ENCODE data around the gene DISP3. TPM values are rescaled to one million over a fixed set of nuclear protein-coding genes. Genes with fewer than 3 reads are reported as not detected.
A peak's percentile ranks its signal among the peaks of the same experiment; 100 is the strongest.

Gene DISP3
- total RNA-seq, 1 donor from 2014 or later: 179 TPM

- Mint-ChIP-seq H3K27ac (ENCODE audit: unreplicated experiment) (no peak overlapping the region), H3K27me3 (ENCODE audit: unreplicated experiment) (peaks cover 30% of the 10 kb centered on the region), H3K36me3 (ENCODE audit: unreplicated experiment) (no peaks in the 10 kb centered on the region), H3K9me3 (ENCODE audit: unreplicated experiment) (peaks cover 34% of the 10 kb centered on the region), H3K4me3 (ENCODE audit: unreplicated experiment) (no peak overlapping the region), H3K4me1 (ENCODE audit: low read depth, unreplicated experiment) (peaks cover 15% of the 10 kb centered on the region)
- no peak for DNase-seq
- TF ChIP-seq, protein P1, sequence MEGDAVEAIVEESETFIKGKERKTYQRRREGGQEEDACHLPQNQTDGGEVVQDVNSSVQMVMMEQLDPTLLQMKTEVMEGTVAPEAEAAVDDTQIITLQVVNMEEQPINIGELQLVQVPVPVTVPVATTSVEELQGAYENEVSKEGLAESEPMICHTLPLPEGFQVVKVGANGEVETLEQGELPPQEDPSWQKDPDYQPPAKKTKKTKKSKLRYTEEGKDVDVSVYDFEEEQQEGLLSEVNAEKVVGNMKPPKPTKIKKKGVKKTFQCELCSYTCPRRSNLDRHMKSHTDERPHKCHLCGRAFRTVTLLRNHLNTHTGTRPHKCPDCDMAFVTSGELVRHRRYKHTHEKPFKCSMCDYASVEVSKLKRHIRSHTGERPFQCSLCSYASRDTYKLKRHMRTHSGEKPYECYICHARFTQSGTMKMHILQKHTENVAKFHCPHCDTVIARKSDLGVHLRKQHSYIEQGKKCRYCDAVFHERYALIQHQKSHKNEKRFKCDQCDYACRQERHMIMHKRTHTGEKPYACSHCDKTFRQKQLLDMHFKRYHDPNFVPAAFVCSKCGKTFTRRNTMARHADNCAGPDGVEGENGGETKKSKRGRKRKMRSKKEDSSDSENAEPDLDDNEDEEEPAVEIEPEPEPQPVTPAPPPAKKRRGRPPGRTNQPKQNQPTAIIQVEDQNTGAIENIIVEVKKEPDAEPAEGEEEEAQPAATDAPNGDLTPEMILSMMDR (IDR thresholded peaks at IDR 0.05; ENCODE audit: partially characterized antibody, unreplicated experiment): no peak
Observed at GRCh38 chr1:11537380-11537764, 58.4 kb downstream of the DISP3 start.

DNA sequence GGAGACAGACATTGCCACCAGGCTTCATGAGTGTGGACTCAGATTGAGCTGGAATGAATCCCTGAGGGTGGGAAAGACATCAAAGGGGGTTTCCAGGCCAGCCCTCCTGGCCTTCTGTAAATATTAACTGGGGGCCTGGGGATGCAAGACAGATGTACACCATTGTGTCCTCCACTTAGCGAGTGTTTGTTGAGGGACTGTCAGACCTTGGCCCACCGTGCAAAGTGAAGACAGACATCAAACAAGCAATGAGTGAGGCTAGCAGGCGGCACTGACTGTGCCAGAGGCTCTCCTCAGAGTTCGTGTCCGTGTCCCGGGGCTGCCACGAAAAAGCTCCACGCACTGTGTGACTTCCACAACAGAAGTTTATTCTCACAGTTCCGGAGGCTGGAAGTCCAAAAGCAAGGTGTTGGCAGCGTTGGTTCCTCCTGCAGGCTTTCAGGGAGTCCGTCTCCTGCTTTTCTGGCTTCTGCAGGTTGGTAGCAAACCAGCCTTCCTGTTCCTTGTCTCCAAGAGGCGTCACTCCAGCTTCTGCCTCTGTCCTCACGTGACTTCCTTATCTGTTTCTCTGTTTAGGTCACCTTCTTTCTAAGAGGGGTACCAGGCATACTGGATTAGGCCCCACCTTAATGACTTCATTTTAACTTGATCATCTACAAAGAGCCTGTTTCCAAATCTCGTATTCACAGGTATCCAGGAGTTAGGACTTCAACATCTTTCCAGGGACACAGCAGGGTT lies 59.1 kb downstream of the DISP3 start:
- Mint-ChIP-seq H3K4me1 (ENCODE audit: low read depth, unreplicated experiment) (peaks cover 15% of the 10 kb centered on the region), H3K9me3 (ENCODE audit: unreplicated experiment) (peaks cover 33% of the 10 kb centered on the region), H3K27ac (ENCODE audit: unreplicated experiment) (peak overlapping the region; percentile 70), H3K36me3 (ENCODE audit: unreplicated experiment) (no peaks in the 10 kb centered on the region), H3K27me3 (ENCODE audit: unreplicated experiment) (peaks cover 34% of the 10 kb centered on the region), H3K4me3 (ENCODE audit: unreplicated experiment) (no peak overlapping the region)
- TF ChIP-seq, protein P1 (IDR thresholded peaks at IDR 0.05; ENCODE audit: partially characterized antibody, unreplicated experiment): no peak
- no peak for DNase-seq

- H3K36me3 Mint-ChIP-seq (ENCODE audit: unreplicated experiment): no peaks in the 10 kb centered on the region
- peaks cover 15% of the 10 kb centered on the region for H3K4me1 Mint-ChIP-seq (ENCODE audit: low read depth, unreplicated experiment)
- peak overlapping the region; percentile 70 for H3K27ac Mint-ChIP-seq (ENCODE audit: unreplicated experiment)
- TF ChIP-seq, protein P1 (IDR thresholded peaks at IDR 0.05; ENCODE audit: partially characterized antibody, unreplicated experiment): no peak
- no peak overlapping the region for H3K4me3 Mint-ChIP-seq (ENCODE audit: unreplicated experiment)
- H3K27me3 Mint-ChIP-seq (ENCODE audit: unreplicated experiment): peaks cover 33% of the 10 kb centered on the region
- H3K9me3 Mint-ChIP-seq (ENCODE audit: unreplicated experiment): peaks cover 28% of the 10 kb centered on the region
- DNase-seq: no peak
Observed at GRCh38 chr1:11538886-11539285, 59.9 kb downstream of the DISP3 start.

- H3K27me3 Mint-ChIP-seq (ENCODE audit: unreplicated experiment): peaks cover 35% of the 10 kb centered on the region
- no peaks in the 10 kb centered on the region for H3K36me3 Mint-ChIP-seq (ENCODE audit: unreplicated experiment)
- DNase-seq: no peak
- H3K4me3 Mint-ChIP-seq (ENCODE audit: unreplicated experiment): no peak overlapping the region
- TF ChIP-seq, protein P1 (IDR thresholded peaks at IDR 0.05; ENCODE audit: partially characterized antibody, unreplicated experiment): no peak
- no peak overlapping the region for H3K27ac Mint-ChIP-seq (ENCODE audit: unreplicated experiment)
- H3K9me3 Mint-ChIP-seq (ENCODE audit: unreplicated experiment): peaks cover 23% of the 10 kb centered on the region
- peaks cover 15% of the 10 kb centered on the region for H3K4me1 Mint-ChIP-seq (ENCODE audit: low read depth, unreplicated experiment)
Observed at GRCh38 chr1:11539850-11540772, 61.2 kb downstream of the DISP3 start.
